Smooth muscle cell (in vitro differentiated cells): ENCODE results near the gene SSUH2. TPM values are rescaled to one million over a fixed set of nuclear protein-coding genes. Genes with fewer than 3 reads are reported as not detected.

ENCODE experiments used
- DNase-seq: peaks from one replicate; lab custom pipeline; 2025; ENCODE audit not compliant: unreplicated experiment; lab: John Stamatoyannopoulos, UW
- H2AFZ ChIP-seq: fragments of 200-600 bp; sonication (generic); 2 replicates; pipeline ENCODE4 v1.6.0; 2016; ENCODE audit warnings: antibody characterized with exemption, low read depth, mild to moderate bottlenecking
- H3F3A ChIP-seq: fragments of 200-600 bp; sonication (generic); 2 replicates; pipeline ENCODE4 v1.6.0; 2017; ENCODE audit warnings: antibody characterized with exemption, low read depth
- H3K27ac ChIP-seq: fragments of 200-600 bp; sonication (generic); 2 replicates; pipeline ENCODE4 v1.5.1; 2016; ENCODE audit warnings: low read depth, mild to moderate bottlenecking
- H3K27me3 ChIP-seq: fragments of 200-600 bp; sonication (generic); 2 replicates; pipeline ENCODE4 v1.6.1; 2016; ENCODE audit warnings: low read depth, mild to moderate bottlenecking
- H3K36me3 ChIP-seq: fragments of 200-600 bp; sonication (generic); 2 replicates; pipeline ENCODE4 v1.5.1; 2016; ENCODE audit warnings: low read depth
- H3K4me1 ChIP-seq: fragments of 200-600 bp; sonication (generic); 2 replicates; pipeline ENCODE4 v1.5.1; 2016; ENCODE audit warnings: low read depth
- H3K4me2 ChIP-seq: fragments of 200-600 bp; sonication (generic); 2 replicates; pipeline ENCODE4 v1.6.0; 2016; ENCODE audit warnings: mild to moderate bottlenecking
- H3K4me3 ChIP-seq: fragments of 200-600 bp; sonication (generic); 2 replicates; pipeline ENCODE4 v1.5.1; 2016; ENCODE audit warnings: mild to moderate bottlenecking
- H3K79me2 ChIP-seq: fragments of 200-600 bp; sonication (generic); 2 replicates; pipeline ENCODE4 v1.6.0; 2016; ENCODE audit warnings: low read depth, mild to moderate bottlenecking
- H3K9ac ChIP-seq: fragments of 200-600 bp; sonication (generic); 2 replicates; pipeline ENCODE4 v1.6.0; 2016; ENCODE audit warnings: low read depth
- H3K9me3 ChIP-seq: fragments of 200-600 bp; sonication (generic); replicated peaks from 2 replicates; pipeline ENCODE4 v1.5.1; 2016; ENCODE audit warnings: low read depth
- H4K20me1 ChIP-seq: fragments of 200-600 bp; sonication (generic); 2 replicates; pipeline ENCODE4 v1.6.0; 2016; ENCODE audit warnings: low read depth
- WGBS: methylation state at CpG from one replicate; pipeline ENCODE4 v1.1.7; 2016; ENCODE audit warnings: low lambda C conversion rate; 5-methylcytosine and 5-hydroxymethylcytosine counted together
- polyA plus RNA-seq: library from polyadenylated mRNA; unstranded; fragments of >200 nt; fragmentation: Nextera tagmentation; extraction: Ambion mirVana; gene quantifications from 2 replicates; pipeline ENCODE4 v1.2.1, GENCODE V29; 2016
- total RNA-seq: library from RNA; depleted of rRNA; stranded (reverse); fragments of >200 nt; gene quantifications from 2 replicates; pipeline ENCODE4 v1.2.3, GENCODE V29; 2014
- TF ChIP-seq, protein P1 (sequence below): fragments of 200-600 bp; sonication (generic); IDR thresholded peaks from 2 replicates; pipeline ENCODE4 v1.5.1; 2017; ENCODE audit warnings: borderline replicate concordance, mild to moderate bottlenecking, antibody characterized with exemption; ENCODE audit not compliant: insufficient read depth, poor library complexity, severe bottlenecking

The SSUH2 gene
- total and polyA plus RNA-seq, 2 experiments from 2014 or later = 0.09 TPM; not detected in 1

DNA sequence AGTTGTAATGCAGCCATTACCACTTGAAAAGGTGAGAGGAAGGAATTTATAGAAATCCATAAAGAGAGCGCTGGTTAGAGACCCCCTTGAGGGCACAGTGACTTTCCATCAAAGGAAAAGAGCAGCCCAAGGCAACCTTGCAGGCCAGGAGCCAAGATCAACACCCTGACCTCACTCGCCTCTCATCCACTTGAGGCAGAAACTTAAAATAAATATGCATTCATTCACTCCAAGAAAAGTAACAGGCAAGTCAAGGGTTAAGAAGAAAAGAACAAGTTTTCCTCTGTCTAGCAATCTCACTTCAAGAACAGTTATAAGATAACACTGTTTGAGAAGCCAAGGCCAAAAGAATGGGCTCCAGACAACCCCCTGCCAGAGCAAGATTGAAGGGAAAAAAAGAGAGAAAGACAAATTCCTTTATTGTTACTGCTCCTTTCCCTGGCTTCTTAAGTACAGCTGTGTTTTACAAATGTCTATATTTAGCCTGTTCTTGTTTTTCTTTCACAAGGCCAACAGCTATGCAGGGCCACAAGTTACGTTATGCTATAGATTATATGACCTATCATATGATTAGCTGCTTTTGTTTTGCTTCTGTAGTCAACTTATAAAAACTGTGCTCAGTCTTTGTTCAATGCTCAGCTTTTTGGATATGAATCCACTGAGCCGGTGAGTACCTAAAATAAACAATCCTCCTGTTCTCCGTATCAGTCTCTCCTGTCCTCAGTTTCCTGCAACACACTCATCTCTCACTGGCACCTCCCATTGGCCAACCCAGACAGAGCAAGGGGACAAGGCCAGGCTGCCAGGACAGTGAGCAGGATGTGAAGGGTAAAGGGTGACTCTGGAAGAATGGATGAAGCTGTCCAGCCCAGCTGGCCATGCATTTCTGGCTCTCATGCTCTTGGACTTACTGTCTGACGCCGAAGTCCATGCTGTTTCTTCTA lies 15.8 kb upstream of the SSUH2 start:
- Histone ChIP-seq H3K9ac (no peak overlapping the region), H3K9me3 (no peaks in the 10 kb centered on the region), H3K27ac (no peak overlapping the region), H3K4me2 (no peak overlapping the region), H3K4me1 (peaks cover 9% of the 10 kb centered on the region), H3K79me2 (no peaks in the 10 kb centered on the region), H3K36me3 (no peaks in the 10 kb centered on the region), H3F3A (peaks cover 3% of the 10 kb centered on the region), H2AFZ (no peak overlapping the region), H3K27me3 (no peaks in the 10 kb centered on the region), H3K4me3 (no peak overlapping the region), H4K20me1 (no peaks in the 10 kb centered on the region)
- TF ChIP-seq, protein P1, sequence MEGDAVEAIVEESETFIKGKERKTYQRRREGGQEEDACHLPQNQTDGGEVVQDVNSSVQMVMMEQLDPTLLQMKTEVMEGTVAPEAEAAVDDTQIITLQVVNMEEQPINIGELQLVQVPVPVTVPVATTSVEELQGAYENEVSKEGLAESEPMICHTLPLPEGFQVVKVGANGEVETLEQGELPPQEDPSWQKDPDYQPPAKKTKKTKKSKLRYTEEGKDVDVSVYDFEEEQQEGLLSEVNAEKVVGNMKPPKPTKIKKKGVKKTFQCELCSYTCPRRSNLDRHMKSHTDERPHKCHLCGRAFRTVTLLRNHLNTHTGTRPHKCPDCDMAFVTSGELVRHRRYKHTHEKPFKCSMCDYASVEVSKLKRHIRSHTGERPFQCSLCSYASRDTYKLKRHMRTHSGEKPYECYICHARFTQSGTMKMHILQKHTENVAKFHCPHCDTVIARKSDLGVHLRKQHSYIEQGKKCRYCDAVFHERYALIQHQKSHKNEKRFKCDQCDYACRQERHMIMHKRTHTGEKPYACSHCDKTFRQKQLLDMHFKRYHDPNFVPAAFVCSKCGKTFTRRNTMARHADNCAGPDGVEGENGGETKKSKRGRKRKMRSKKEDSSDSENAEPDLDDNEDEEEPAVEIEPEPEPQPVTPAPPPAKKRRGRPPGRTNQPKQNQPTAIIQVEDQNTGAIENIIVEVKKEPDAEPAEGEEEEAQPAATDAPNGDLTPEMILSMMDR = no peak
- 62% methylated on average over 7 of the region's 7 CpGs for WGBS
- DNase-seq = no peak

DNA sequence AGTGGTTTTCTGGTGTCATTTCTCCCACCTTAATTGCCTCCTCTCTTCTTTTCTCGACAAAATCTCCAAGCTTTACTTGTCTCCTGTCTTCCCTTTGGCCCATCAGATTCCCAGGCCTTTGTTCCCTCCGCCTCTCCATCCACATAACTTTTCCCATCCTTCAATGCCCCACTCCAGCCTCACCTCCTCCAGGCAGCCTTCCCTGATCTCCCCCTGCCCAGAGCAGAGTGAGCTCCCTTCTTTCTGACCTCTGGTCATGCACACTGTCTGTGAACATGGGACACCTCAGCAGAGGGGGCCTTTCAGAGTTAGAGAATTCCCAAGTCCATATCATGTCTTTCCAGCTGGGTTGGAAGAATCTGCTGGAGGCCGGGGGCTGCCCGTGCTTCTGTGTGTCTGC lies 14.6 kb upstream of the SSUH2 start:
- TF ChIP-seq, protein P1 = no peak
- no peaks in the 10 kb centered on the region for H3K36me3 ChIP-seq
- H3K4me3 ChIP-seq = no peak overlapping the region
- H3K4me2 ChIP-seq = no peak overlapping the region
- H3K27ac ChIP-seq = no peak overlapping the region
- no peak overlapping the region for H2AFZ ChIP-seq
- no peaks in the 10 kb centered on the region for H3K27me3 ChIP-seq
- H3K4me1 ChIP-seq = peaks cover 9% of the 10 kb centered on the region
- no peak overlapping the region for H3K9ac ChIP-seq
- no peaks in the 10 kb centered on the region for H4K20me1 ChIP-seq
- WGBS = 94% methylated on average over 4 of the region's 4 CpGs
- no peak for DNase-seq
- peaks cover 3% of the 10 kb centered on the region for H3F3A ChIP-seq
- H3K79me2 ChIP-seq = no peaks in the 10 kb centered on the region
- H3K9me3 ChIP-seq = no peaks in the 10 kb centered on the region

DNA sequence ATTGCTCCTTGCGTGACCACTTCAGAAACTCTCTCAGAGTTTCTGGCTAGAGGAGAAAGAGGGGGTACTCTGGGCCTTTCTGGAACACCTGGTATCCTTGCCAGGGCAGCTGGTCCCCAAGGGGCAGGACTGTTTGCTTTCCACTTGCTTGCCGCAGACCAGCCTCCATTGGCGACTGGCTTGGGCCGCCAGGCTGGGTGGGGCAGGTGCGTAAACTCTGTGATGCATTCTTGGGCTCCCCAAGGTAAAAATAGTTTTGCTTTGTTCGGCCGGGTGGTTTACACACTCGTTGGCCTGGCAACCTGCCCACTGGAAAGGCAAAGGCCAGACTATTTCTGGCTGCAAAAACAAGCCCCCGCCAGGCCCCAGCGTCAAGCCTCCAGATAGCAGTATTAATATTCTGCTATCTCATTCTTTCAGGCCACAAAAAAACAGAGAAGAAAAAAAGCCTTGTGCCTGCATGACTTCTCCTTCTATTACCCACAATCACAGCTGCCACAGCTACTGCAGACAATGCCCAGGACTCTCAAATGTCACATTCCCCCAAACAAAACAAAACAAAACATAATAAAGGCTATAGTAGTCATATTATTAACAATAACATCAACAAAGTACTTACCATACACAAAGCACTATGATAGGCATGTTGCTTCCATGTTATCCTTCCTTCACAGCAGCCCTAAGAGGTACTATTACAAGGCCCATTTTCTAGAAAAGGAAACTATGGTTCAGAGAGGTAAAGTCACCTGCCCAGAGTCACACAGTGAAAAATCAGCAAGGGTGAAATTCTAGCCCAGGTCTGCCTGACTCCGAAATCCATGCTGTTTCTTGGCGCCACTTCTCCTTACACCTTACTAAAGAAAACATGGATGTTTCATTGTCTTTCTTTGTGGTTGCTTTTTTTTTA lies 14.0 kb upstream of the SSUH2 start:
- H3K4me2 ChIP-seq = no peak overlapping the region

More for the DNA sequence above, 14.0 kb upstream of the SSUH2 start:
- H3F3A ChIP-seq = peaks cover 3% of the 10 kb centered on the region
- no peaks in the 10 kb centered on the region for H4K20me1 ChIP-seq
- TF ChIP-seq, protein P1 = no peak
- H3K27ac ChIP-seq = no peak overlapping the region
- no peaks in the 10 kb centered on the region for H3K36me3 ChIP-seq
- no peak for DNase-seq
- WGBS = 62% methylated on average over 12 of the region's 12 CpGs
- H3K4me3 ChIP-seq = no peak overlapping the region
- H3K9ac ChIP-seq = no peak overlapping the region
- H3K4me1 ChIP-seq = peaks cover 9% of the 10 kb centered on the region
- H2AFZ ChIP-seq = no peak overlapping the region
- no peaks in the 10 kb centered on the region for H3K79me2 ChIP-seq
- no peaks in the 10 kb centered on the region for H3K27me3 ChIP-seq
- H3K9me3 ChIP-seq = no peaks in the 10 kb centered on the region
